WTC11 (cell line): Measurements from ENCODE around the gene MOB4. TPM values are rescaled to one million over a fixed set of nuclear protein-coding genes. Genes with fewer than 3 reads are reported as not detected.

Source experiments
- ATF3 ChIP-seq: sonication (generic); formaldehyde crosslinking; conservative IDR thresholded peaks from 2 replicates; pipeline ENCODE4 v1.8.1; 2022; ENCODE audit warnings: mild to moderate bottlenecking, missing genetic modification reagents
- CBFB ChIP-seq: sonication (generic); formaldehyde crosslinking; IDR thresholded peaks from 2 replicates; pipeline ENCODE4 v1.8.1; 2022; ENCODE audit warnings: mild to moderate bottlenecking, low read depth, missing genetic modification reagents
- E2F4 ChIP-seq: sonication (generic); formaldehyde crosslinking; IDR thresholded peaks from 2 replicates; pipeline ENCODE4 v1.8.1; 2022; ENCODE audit warnings: low read depth, mild to moderate bottlenecking, moderate library complexity, missing genetic modification reagents, borderline replicate concordance
- EMX1 ChIP-seq: fragments of 250-450 bp; sonication (Bioruptor Pico); IDR thresholded peaks from 2 replicates; pipeline ENCODE4 v1.8.0; 2021; ENCODE audit warnings: mild to moderate bottlenecking
- ETV6 ChIP-seq: sonication (generic); formaldehyde crosslinking; IDR thresholded peaks from 2 replicates; pipeline ENCODE4 v1.8.1; 2022; ENCODE audit warnings: mild to moderate bottlenecking, missing genetic modification reagents
- FOXJ3 ChIP-seq: sonication (generic); formaldehyde crosslinking; IDR thresholded peaks from 2 replicates; pipeline ENCODE4 v1.9.0; 2021; ENCODE audit warnings: missing genetic modification reagents, mild to moderate bottlenecking, borderline replicate concordance
- JAZF1 ChIP-seq: fragments of 250-450 bp; sonication (Bioruptor Pico); IDR thresholded peaks from 2 replicates; pipeline ENCODE4 v1.9.0; 2021; ENCODE audit warnings: moderate library complexity, mild to moderate bottlenecking, inconsistent platforms
- KAT7 ChIP-seq: sonication (generic); formaldehyde crosslinking; IDR thresholded peaks from 2 replicates; pipeline ENCODE4 v1.8.1; 2023; ENCODE audit warnings: missing genetic modification reagents, mild to moderate bottlenecking, borderline replicate concordance
- NR2C2 ChIP-seq: sonication (generic); formaldehyde crosslinking; IDR thresholded peaks from 2 replicates; pipeline ENCODE4 v1.8.0; 2022; ENCODE audit warnings: mild to moderate bottlenecking, missing genetic modification reagents
- TEAD4 ChIP-seq: sonication (generic); formaldehyde crosslinking; IDR thresholded peaks from 2 replicates; pipeline ENCODE4 v1.8.0; 2022; ENCODE audit warnings: mild to moderate bottlenecking, missing genetic modification reagents
- ZMAT4 ChIP-seq: fragments of 250-450 bp; sonication (Bioruptor Pico); IDR thresholded peaks from 2 replicates; pipeline ENCODE4 v1.9.0; 2021; ENCODE audit warnings: mild to moderate bottlenecking
- ZNF232 ChIP-seq: sonication (generic); formaldehyde crosslinking; IDR thresholded peaks from 2 replicates; pipeline ENCODE4 v1.8.0; 2022; ENCODE audit warnings: mild to moderate bottlenecking, missing genetic modification reagents
- ZNF423 ChIP-seq: fragments of 250-450 bp; sonication (Bioruptor Pico); IDR thresholded peaks from 2 replicates; pipeline ENCODE4 v2.1.2; 2022; ENCODE audit warnings: mild to moderate bottlenecking, moderate library complexity
- ZNF425 ChIP-seq: fragments of 250-450 bp; sonication (Bioruptor Pico); conservative IDR thresholded peaks from 2 replicates; pipeline ENCODE4 v1.9.0; 2021; ENCODE audit warnings: mild to moderate bottlenecking
- total RNA-seq: library from RNA; stranded (reverse); gene quantifications from 3 replicates; pipeline ENCODE4 v1.2.3, GENCODE V29; 2021
- TF ChIP-seq, protein P1 (sequence below): sonication (generic); formaldehyde crosslinking; IDR thresholded peaks from 2 replicates; pipeline ENCODE4 v1.8.0; 2022; ENCODE audit warnings: mild to moderate bottlenecking, missing genetic modification reagents
- TF ChIP-seq, protein P2 (sequence below): sonication (generic); formaldehyde crosslinking; IDR thresholded peaks from 2 replicates; pipeline ENCODE4 v1.8.1; 2023; ENCODE audit warnings: mild to moderate bottlenecking, missing genetic modification reagents, borderline replicate concordance
- TF ChIP-seq, protein P3 (sequence below): sonication (generic); formaldehyde crosslinking; IDR thresholded peaks from 2 replicates; pipeline ENCODE4 v1.8.1; 2022; ENCODE audit warnings: low read depth, missing genetic modification reagents, borderline replicate concordance
- TF ChIP-seq, protein P4 (sequence below): sonication (generic); formaldehyde crosslinking; IDR thresholded peaks from 2 replicates; pipeline ENCODE4 v1.8.0; 2022; ENCODE audit warnings: mild to moderate bottlenecking, missing genetic modification reagents
- TF ChIP-seq, protein P5 (sequence below): sonication (generic); formaldehyde crosslinking; IDR thresholded peaks from 2 replicates; pipeline ENCODE4 v1.8.0; 2022; ENCODE audit warnings: mild to moderate bottlenecking, missing genetic modification reagents
- TF ChIP-seq, protein P6 (sequence below): fragments of 250-450 bp; sonication (Bioruptor Pico); IDR thresholded peaks from 2 replicates; pipeline ENCODE4 v1.9.0; 2021; ENCODE audit warnings: mild to moderate bottlenecking

The MOB4 gene
- total RNA-seq, 1 experiment from 2014 or later = 47.8 TPM

DNA sequence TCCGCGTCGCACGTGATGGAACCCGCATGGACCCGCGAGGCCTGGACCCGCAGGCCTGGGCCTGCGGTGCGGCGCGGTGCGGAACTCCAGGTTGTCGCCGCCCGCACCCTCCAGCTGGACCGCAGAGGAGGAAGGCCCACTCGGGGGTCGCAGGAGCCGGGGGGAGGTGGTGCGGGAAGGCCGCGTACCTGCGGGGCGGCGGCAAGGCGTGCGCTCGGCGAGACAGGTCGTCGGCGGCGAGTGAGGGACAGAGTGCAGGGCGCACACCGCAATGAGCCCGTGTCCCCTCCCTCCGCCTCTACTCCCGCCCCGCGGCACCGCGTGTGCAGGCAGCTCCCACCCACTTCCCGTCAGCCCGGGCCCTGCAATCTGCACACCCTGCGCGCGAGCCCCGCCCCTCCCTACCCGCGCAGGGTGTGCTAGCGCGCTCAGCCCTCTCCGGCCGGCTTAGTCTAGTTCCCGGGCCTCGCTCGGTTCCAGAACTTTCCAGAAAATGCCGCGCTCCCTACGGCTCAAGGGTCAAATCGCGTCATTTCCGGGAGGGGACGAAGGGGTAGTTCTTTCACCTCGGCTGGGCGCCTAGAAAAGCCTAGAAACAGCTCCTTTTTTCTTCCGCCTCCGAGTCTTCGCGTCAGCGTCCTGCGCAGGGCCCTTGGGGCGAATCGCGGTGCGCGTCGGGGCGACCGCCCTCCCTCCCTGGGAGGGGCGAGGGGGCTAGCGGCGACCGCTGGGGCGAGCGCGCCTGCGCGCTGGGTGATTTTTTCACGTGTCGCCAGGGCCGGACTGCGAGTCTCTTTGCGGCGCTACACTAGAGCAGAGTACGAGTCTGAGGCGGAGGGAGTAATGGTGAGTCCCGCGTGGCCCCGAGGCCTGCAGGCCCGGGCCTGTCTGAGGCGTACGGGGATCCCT is 16.0 kb upstream of the MOB4 start, which contains the start of the genes HSPD1 and HSPE1 (continued):
- TF ChIP-seq, protein P1, sequence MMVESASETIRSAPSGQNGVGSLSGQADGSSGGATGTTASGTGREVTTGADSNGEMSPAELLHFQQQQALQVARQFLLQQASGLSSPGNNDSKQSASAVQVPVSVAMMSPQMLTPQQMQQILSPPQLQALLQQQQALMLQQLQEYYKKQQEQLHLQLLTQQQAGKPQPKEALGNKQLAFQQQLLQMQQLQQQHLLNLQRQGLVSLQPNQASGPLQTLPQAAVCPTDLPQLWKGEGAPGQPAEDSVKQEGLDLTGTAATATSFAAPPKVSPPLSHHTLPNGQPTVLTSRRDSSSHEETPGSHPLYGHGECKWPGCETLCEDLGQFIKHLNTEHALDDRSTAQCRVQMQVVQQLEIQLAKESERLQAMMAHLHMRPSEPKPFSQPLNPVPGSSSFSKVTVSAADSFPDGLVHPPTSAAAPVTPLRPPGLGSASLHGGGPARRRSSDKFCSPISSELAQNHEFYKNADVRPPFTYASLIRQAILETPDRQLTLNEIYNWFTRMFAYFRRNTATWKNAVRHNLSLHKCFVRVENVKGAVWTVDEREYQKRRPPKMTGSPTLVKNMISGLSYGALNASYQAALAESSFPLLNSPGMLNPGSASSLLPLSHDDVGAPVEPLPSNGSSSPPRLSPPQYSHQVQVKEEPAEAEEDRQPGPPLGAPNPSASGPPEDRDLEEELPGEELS (CRISPR knock-in tag) = peak; percentile 83; the same call in 1 of the 2 replicates
- TF ChIP-seq ZMAT4 (CRISPR knock-in tag) (no peak), TEAD4 (0 out of 2 replicates have a peak, but pooled peaks have one; percentile 55), EMX1 (CRISPR knock-in tag) (no peak; the same call in 1 of the 2 replicates), KAT7 (CRISPR knock-in tag) (peak; percentile 99; the same call in 1 of the 2 replicates), CBFB (CRISPR knock-in tag) (0 out of 2 replicates have a peak, but pooled peaks have one; percentile 70), ZNF423 (CRISPR knock-in tag) (no peak), JAZF1 (CRISPR knock-in tag) (no peak), ZNF425 (CRISPR knock-in tag) (no peak), E2F4 (CRISPR knock-in tag) (peak; percentile 47; the same call in 1 of the 2 replicates), ATF3 (CRISPR knock-in tag) (no peak), NR2C2 (CRISPR knock-in tag) (peak; percentile 52), ETV6 (peak; percentile 78; the same call in 1 of the 2 replicates), FOXJ3 (CRISPR knock-in tag) (no peak), ZNF232 (CRISPR knock-in tag) (peak; percentile 98)
- TF ChIP-seq, protein P2, sequence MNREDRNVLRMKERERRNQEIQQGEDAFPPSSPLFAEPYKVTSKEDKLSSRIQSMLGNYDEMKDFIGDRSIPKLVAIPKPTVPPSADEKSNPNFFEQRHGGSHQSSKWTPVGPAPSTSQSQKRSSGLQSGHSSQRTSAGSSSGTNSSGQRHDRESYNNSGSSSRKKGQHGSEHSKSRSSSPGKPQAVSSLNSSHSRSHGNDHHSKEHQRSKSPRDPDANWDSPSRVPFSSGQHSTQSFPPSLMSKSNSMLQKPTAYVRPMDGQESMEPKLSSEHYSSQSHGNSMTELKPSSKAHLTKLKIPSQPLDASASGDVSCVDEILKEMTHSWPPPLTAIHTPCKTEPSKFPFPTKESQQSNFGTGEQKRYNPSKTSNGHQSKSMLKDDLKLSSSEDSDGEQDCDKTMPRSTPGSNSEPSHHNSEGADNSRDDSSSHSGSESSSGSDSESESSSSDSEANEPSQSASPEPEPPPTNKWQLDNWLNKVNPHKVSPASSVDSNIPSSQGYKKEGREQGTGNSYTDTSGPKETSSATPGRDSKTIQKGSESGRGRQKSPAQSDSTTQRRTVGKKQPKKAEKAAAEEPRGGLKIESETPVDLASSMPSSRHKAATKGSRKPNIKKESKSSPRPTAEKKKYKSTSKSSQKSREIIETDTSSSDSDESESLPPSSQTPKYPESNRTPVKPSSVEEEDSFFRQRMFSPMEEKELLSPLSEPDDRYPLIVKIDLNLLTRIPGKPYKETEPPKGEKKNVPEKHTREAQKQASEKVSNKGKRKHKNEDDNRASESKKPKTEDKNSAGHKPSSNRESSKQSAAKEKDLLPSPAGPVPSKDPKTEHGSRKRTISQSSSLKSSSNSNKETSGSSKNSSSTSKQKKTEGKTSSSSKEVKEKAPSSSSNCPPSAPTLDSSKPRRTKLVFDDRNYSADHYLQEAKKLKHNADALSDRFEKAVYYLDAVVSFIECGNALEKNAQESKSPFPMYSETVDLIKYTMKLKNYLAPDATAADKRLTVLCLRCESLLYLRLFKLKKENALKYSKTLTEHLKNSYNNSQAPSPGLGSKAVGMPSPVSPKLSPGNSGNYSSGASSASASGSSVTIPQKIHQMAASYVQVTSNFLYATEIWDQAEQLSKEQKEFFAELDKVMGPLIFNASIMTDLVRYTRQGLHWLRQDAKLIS (CRISPR knock-in tag) = peak; percentile 90
- TF ChIP-seq, protein P3, sequence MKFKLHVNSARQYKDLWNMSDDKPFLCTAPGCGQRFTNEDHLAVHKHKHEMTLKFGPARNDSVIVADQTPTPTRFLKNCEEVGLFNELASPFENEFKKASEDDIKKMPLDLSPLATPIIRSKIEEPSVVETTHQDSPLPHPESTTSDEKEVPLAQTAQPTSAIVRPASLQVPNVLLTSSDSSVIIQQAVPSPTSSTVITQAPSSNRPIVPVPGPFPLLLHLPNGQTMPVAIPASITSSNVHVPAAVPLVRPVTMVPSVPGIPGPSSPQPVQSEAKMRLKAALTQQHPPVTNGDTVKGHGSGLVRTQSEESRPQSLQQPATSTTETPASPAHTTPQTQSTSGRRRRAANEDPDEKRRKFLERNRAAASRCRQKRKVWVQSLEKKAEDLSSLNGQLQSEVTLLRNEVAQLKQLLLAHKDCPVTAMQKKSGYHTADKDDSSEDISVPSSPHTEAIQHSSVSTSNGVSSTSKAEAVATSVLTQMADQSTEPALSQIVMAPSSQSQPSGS (CRISPR knock-in tag) = 0 out of 2 replicates have a peak, but pooled peaks have one; percentile 48
- TF ChIP-seq, protein P4, sequence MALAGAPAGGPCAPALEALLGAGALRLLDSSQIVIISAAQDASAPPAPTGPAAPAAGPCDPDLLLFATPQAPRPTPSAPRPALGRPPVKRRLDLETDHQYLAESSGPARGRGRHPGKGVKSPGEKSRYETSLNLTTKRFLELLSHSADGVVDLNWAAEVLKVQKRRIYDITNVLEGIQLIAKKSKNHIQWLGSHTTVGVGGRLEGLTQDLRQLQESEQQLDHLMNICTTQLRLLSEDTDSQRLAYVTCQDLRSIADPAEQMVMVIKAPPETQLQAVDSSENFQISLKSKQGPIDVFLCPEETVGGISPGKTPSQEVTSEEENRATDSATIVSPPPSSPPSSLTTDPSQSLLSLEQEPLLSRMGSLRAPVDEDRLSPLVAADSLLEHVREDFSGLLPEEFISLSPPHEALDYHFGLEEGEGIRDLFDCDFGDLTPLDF (CRISPR knock-in tag) = 0 out of 2 replicates have a peak, but pooled peaks have one; percentile 73
- TF ChIP-seq, protein P5, sequence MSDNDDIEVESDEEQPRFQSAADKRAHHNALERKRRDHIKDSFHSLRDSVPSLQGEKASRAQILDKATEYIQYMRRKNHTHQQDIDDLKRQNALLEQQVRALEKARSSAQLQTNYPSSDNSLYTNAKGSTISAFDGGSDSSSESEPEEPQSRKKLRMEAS (CRISPR knock-in tag) = peak; percentile 88
- TF ChIP-seq, protein P6, sequence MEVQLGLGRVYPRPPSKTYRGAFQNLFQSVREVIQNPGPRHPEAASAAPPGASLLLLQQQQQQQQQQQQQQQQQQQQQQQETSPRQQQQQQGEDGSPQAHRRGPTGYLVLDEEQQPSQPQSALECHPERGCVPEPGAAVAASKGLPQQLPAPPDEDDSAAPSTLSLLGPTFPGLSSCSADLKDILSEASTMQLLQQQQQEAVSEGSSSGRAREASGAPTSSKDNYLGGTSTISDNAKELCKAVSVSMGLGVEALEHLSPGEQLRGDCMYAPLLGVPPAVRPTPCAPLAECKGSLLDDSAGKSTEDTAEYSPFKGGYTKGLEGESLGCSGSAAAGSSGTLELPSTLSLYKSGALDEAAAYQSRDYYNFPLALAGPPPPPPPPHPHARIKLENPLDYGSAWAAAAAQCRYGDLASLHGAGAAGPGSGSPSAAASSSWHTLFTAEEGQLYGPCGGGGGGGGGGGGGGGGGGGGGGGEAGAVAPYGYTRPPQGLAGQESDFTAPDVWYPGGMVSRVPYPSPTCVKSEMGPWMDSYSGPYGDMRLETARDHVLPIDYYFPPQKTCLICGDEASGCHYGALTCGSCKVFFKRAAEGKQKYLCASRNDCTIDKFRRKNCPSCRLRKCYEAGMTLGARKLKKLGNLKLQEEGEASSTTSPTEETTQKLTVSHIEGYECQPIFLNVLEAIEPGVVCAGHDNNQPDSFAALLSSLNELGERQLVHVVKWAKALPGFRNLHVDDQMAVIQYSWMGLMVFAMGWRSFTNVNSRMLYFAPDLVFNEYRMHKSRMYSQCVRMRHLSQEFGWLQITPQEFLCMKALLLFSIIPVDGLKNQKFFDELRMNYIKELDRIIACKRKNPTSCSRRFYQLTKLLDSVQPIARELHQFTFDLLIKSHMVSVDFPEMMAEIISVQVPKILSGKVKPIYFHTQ (CRISPR knock-in tag) = no peak
